Transverse colon (tissue), 3 donors: ENCODE data around the gene RPS27L.

ENCODE experiments used
- CTCF ChIP-seq, 5 experiments: fragments of 200-600 bp in 3 of 5; fragments of 450-650 bp in 2 of 5; sonication (generic) in 3 of 5; IDR thresholded peaks; 1 replicate in 2 of 5; 2 replicates in 3 of 5; pipeline ENCODE4 v1.5.1; 2016 to 2017; ENCODE audit warnings: antibody characterized with exemption in 5 of 5, inconsistent platforms in 3 of 5, mild to moderate bottlenecking in 2 of 5, moderate library complexity in 1 of 5
- EP300 ChIP-seq: sonication (generic); formaldehyde crosslinking; IDR thresholded peaks from one replicate; pipeline ENCODE4 v1.6.1; 2017; ENCODE audit warnings: antibody characterized with exemption, low read depth
- POLR2A ChIP-seq: fragments of 450-650 bp; IDR thresholded peaks from one replicate; pipeline ENCODE4 v1.6.1; 2016; ENCODE audit warnings: antibody characterized with exemption, mild to moderate bottlenecking, moderate library complexity

DNA sequence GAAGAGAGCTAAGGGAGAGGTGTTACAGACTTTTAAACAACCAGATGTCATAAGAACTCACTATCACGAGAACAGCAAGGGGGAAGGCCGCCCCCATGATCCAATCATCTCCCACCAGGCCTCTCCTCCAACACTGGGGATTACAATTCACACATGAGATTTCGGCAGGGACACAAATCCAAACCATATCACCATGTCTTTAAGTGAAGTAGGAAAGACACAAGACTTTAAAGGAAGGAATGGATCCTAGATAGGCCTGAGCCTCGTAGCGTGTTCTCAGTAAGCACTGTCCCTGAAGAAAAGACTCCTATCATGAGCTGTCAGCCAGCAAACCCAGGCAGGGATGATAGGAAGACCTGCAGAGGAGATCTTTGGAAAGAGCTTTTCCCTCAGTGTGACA, 15.1 kb upstream of the RPS27L start:
- TF ChIP-seq EP300 (no peak), CTCF (IDR thresholded peaks at IDR 0.05) (no peak), POLR2A (no peak)
